ENCODE data around the gene ATP6V1E1.
"Not testable (repeated sequence)": the region's sequence is repeated elsewhere in the genome, so short reads cannot be mapped to it uniquely, and the experiment has no call there.

ATP6V1E1 gene

GRCh38 chr22:17581056-17581455 is 47.5 kb downstream of the ATP6V1E1 start:
- no peak for DNase-seq (ENCODE audit: low spot score)

- DNase-seq (ENCODE audit: low spot score), result no peak
Measured at GRCh38 chr22:17580441-17581031, 48.0 kb downstream of the ATP6V1E1 start.

- DNase-seq (ENCODE audit: low spot score), result no peak
Measured at GRCh38 chr22:17579535-17579981, 49.0 kb downstream of the ATP6V1E1 start.

GRCh38 chr22:17578136-17578754 is 50.3 kb downstream of the ATP6V1E1 start:
- DNase-seq (ENCODE audit: low spot score), result no peak

GRCh38 chr22:17576470-17576869 is 52.1 kb downstream of the ATP6V1E1 start:
- no peak for DNase-seq (ENCODE audit: low spot score)

GRCh38 chr22:17575681-17576080 is 52.9 kb downstream of the ATP6V1E1 start:
- DNase-seq (ENCODE audit: low spot score), result no peak

GRCh38 chr22:17575151-17575550 is 53.4 kb downstream of the ATP6V1E1 start:
- no peak for DNase-seq (ENCODE audit: low spot score)

- DNase-seq (ENCODE audit: low spot score), result no peak
Measured at GRCh38 chr22:17570851-17571631, 57.5 kb downstream of the ATP6V1E1 start.

GRCh38 chr22:17569971-17570511 is 58.5 kb downstream of the ATP6V1E1 start:
- no peak for DNase-seq (ENCODE audit: low spot score)

GRCh38 chr22:17566776-17567175 is 61.8 kb downstream of the ATP6V1E1 start:
- DNase-seq (ENCODE audit: low spot score), result no peak

- DNase-seq (ENCODE audit: low spot score), result not testable (repeated sequence)
Measured at GRCh38 chr22:17566016-17566687, 62.4 kb downstream of the ATP6V1E1 start.

GRCh38 chr22:17563936-17564391 is 64.6 kb downstream of the ATP6V1E1 start:
- DNase-seq (ENCODE audit: low spot score), result no peak

- no peak for DNase-seq (ENCODE audit: low spot score)
Measured at GRCh38 chr22:17562906-17563870, 65.4 kb downstream of the ATP6V1E1 start, which contains the start of gene SLC25A18. Gene SLC25A18 (plus strand): TSS chr22:17563498. CDS start chr22:17579945, 16,447 bp downstream.

GRCh38 chr22:17559188-17559587 is 69.4 kb downstream of the ATP6V1E1 start:
- no peak for DNase-seq (ENCODE audit: low spot score)

GRCh38 chr22:17554814-17555213 is 73.7 kb downstream of the ATP6V1E1 start:
- no peak for DNase-seq (ENCODE audit: low spot score)

- DNase-seq (ENCODE audit: low spot score), result no peak
Measured at GRCh38 chr22:17552737-17553136, 75.8 kb downstream of the ATP6V1E1 start.

GRCh38 chr22:17549655-17550054 is 78.9 kb downstream of the ATP6V1E1 start:
- no peak for DNase-seq (ENCODE audit: low spot score)

- DNase-seq (ENCODE audit: low spot score), result no peak
Measured at GRCh38 chr22:17549183-17549582, 79.4 kb downstream of the ATP6V1E1 start.

- DNase-seq (ENCODE audit: low spot score), result no peak
Measured at GRCh38 chr22:17548756-17549035, 79.9 kb downstream of the ATP6V1E1 start.

GRCh38 chr22:17548010-17548755 is 80.4 kb downstream of the ATP6V1E1 start:
- no peak for DNase-seq (ENCODE audit: low spot score)
